CD4-positive, alpha-beta memory T cell (primary cell): ENCODE results near the gene OSGIN1. TPM values are rescaled to one million over a fixed set of nuclear protein-coding genes. Genes with fewer than 3 reads are reported as not detected.

Experiments
- CTCF ChIA-PET: fragments of 350-600 bp; sonication (Branson Sonifier 250); formaldehyde crosslinking; loops from one replicate; lab custom pipeline; 2021; ENCODE audit warnings: inconsistent platforms; ENCODE audit not compliant: partially characterized antibody; lab: Charles Lee
- POLR2A ChIA-PET: fragments of 350-600 bp; sonication (Branson Sonifier 250); formaldehyde crosslinking; loops from one replicate; lab custom pipeline; 2021; ENCODE audit not compliant: partially characterized antibody; lab: Charles Lee
- DNase-seq, 5 donors: peaks; one replicate each; pipeline versions ENCODE4 v3.0.0 to v3.0.0-alpha.2; 2020 to 2022; ENCODE audit warnings: mixed read lengths in 1 of 5
- H3K27ac ChIP-seq: one replicate; pipeline ENCODE4 v1.7.0; 2013; ENCODE audit warnings: low read depth, low read length
- H3K27me3 ChIP-seq: 2 replicates; pipeline ENCODE4 v1.7.0; 2013; ENCODE audit warnings: mild to moderate bottlenecking, low read length, moderate library complexity; ENCODE audit not compliant: insufficient read depth
- H3K36me3 ChIP-seq: 2 replicates; pipeline ENCODE4 v1.7.0; 2013; ENCODE audit warnings: mild to moderate bottlenecking, low read length, moderate library complexity; ENCODE audit not compliant: insufficient read depth
- H3K4me1 ChIP-seq: 2 replicates; pipeline ENCODE4 v1.7.0; 2013; ENCODE audit warnings: mild to moderate bottlenecking, low read length, moderate library complexity; ENCODE audit not compliant: insufficient read depth
- H3K4me3 ChIP-seq, 2 donors: one replicate each; pipeline ENCODE4 v1.7.0; 2013; ENCODE audit warnings: low read length in 2 of 2, mild to moderate bottlenecking in 1 of 2
- H3K9me3 ChIP-seq, 2 donors: one replicate each; pipeline ENCODE4 v1.7.0; 2013; ENCODE audit warnings: low read length in 2 of 2, control low read depth in 1 of 2; ENCODE audit not compliant: control insufficient read depth in 1 of 2
- H3K27ac Mint-ChIP-seq, 7 donors: one replicate each; pipeline ENCODE4 v1.8.0; 2020 to 2021; ENCODE audit warnings: mixed read lengths in 7 of 7, mild to moderate bottlenecking in 6 of 7, inconsistent platforms in 3 of 7, moderate library complexity in 3 of 7
- H3K27me3 Mint-ChIP-seq, 2 donors: one replicate each; pipeline ENCODE4 v1.8.0; 2020 to 2021; ENCODE audit warnings: mixed read lengths in 2 of 2
- H3K36me3 Mint-ChIP-seq, 2 donors: one replicate each; pipeline ENCODE4 v1.8.0; 2020 to 2021; ENCODE audit warnings: mixed read lengths in 2 of 2, inconsistent platforms in 1 of 2, mild to moderate bottlenecking in 1 of 2
- H3K4me1 Mint-ChIP-seq, 4 donors: one replicate each; pipeline ENCODE4 v1.8.0; 2020 to 2021; ENCODE audit warnings: mixed read lengths in 4 of 4, mild to moderate bottlenecking in 1 of 4
- H3K4me3 Mint-ChIP-seq, 8 donors: one replicate each; pipeline ENCODE4 v1.8.0; 2020 to 2021; ENCODE audit warnings: mixed read lengths in 8 of 8, mild to moderate bottlenecking in 7 of 8, moderate library complexity in 6 of 8, inconsistent platforms in 3 of 8
- H3K9me3 Mint-ChIP-seq, 8 donors: one replicate each; pipeline ENCODE4 v1.8.0; 2020 to 2021; ENCODE audit warnings: mixed read lengths in 8 of 8, mild to moderate bottlenecking in 5 of 8, inconsistent platforms in 3 of 8, moderate library complexity in 1 of 8
- intact Hi-C: fragments of 100-400 bp; cut with micrococcal nuclease; formaldehyde crosslinking; loops from one replicate; pipeline ENCODE4 v1.15.1; 2023
- polyA plus RNA-seq, 2 donors: library from polyadenylated mRNA; unstranded; fragments of 300-500 nt; fragmentation: Illumina TruSeq; gene quantifications; one replicate each; pipeline ENCODE4 v1.2.3, GENCODE V29; 2021
- total RNA-seq, 2 experiments: library from RNA; stranded (reverse); gene quantifications; one replicate each; pipeline ENCODE4 v1.2.3, GENCODE V29; 2021

OSGIN1 gene
- total and polyA plus RNA-seq, 4 experiments from 2014 or later: 0.28 to 1.2 (median 1.1) TPM; not detected in 1

GRCh38 chr16:83942815-83943515, 10.1 kb upstream of the OSGIN1 start:
- no peak overlapping the region for H3K27ac ChIP-seq
- H3K36me3 ChIP-seq: no peaks in the 10 kb centered on the region
- Mint-ChIP-seq H3K4me1 (peaks cover 0 to 8% (median 3%) of the 10 kb centered on the region in 4 donors), H3K9me3 (no peaks in the 10 kb centered on the region), H3K36me3 (no peaks in the 10 kb centered on the region), H3K27ac (no peak overlapping the region), H3K27me3 (no peaks in the 10 kb centered on the region), H3K4me3 (no peak overlapping the region)
- no peaks in the 10 kb centered on the region for H3K4me1 ChIP-seq
- CTCF ChIA-PET: no interaction called here
- intact Hi-C loops: no loop called here
- POLR2A ChIA-PET: no interaction called here
- no peak for DNase-seq
- H3K9me3 ChIP-seq: no peaks in the 10 kb centered on the region
- no peaks in the 10 kb centered on the region for H3K27me3 ChIP-seq
- H3K4me3 ChIP-seq: no peak overlapping the region

- no peak overlapping the region for H3K4me3 Mint-ChIP-seq
- H3K27me3 Mint-ChIP-seq: no peaks in the 10 kb centered on the region
- ChIA-PET POLR2A (no interaction called here), CTCF (no interaction called here)
- no peaks in the 10 kb centered on the region for H3K36me3 Mint-ChIP-seq
- DNase-seq: no peak
- Histone ChIP-seq H3K27ac (no peak overlapping the region), H3K4me3 (no peak overlapping the region), H3K9me3 (no peaks in the 10 kb centered on the region), H3K4me1 (no peaks in the 10 kb centered on the region), H3K36me3 (no peaks in the 10 kb centered on the region), H3K27me3 (no peaks in the 10 kb centered on the region)
- intact Hi-C loops: no loop called here
- peaks cover 0 to 8% (median 3%) of the 10 kb centered on the region in 4 donors for H3K4me1 Mint-ChIP-seq
- no peaks in the 10 kb centered on the region for H3K9me3 Mint-ChIP-seq
- no peak overlapping the region for H3K27ac Mint-ChIP-seq
Observed at GRCh38 chr16:83943516-83944050, 9.5 kb upstream of the OSGIN1 start.

- no peaks in the 10 kb centered on the region for H3K36me3 ChIP-seq
- Mint-ChIP-seq H3K4me3 (no peak overlapping the region), H3K27me3 (no peaks in the 10 kb centered on the region), H3K4me1 (no peaks in the 10 kb centered on the region), H3K9me3 (no peaks in the 10 kb centered on the region), H3K36me3 (no peaks in the 10 kb centered on the region), H3K27ac (no peak overlapping the region)
- no peak overlapping the region for H3K4me3 ChIP-seq
- DNase-seq: no peak
- intact Hi-C loops: no loop called here
- H3K4me1 ChIP-seq: no peaks in the 10 kb centered on the region
- POLR2A ChIA-PET: no interaction called here
- no peaks in the 10 kb centered on the region for H3K27me3 ChIP-seq
- CTCF ChIA-PET: no interaction called here
- H3K27ac ChIP-seq: no peak overlapping the region
- H3K9me3 ChIP-seq: no peaks in the 10 kb centered on the region
Observed at GRCh38 chr16:83945587-83945986, 7.5 kb upstream of the OSGIN1 start.

GRCh38 chr16:83946154-83946780, 6.8 kb upstream of the OSGIN1 start:
- no peaks in the 10 kb centered on the region for H3K9me3 Mint-ChIP-seq
- no peaks in the 10 kb centered on the region for H3K27me3 Mint-ChIP-seq
- H3K36me3 Mint-ChIP-seq: no peaks in the 10 kb centered on the region
- H3K4me1 Mint-ChIP-seq: no peaks in the 10 kb centered on the region
- no peaks in the 10 kb centered on the region for H3K4me1 ChIP-seq
- H3K27ac ChIP-seq: no peak overlapping the region
- no peaks in the 10 kb centered on the region for H3K9me3 ChIP-seq
- H3K4me3 ChIP-seq: no peak overlapping the region
- no peaks in the 10 kb centered on the region for H3K36me3 ChIP-seq
- intact Hi-C loops: no loop called here
- H3K4me3 Mint-ChIP-seq: no peak overlapping the region
- no peaks in the 10 kb centered on the region for H3K27me3 ChIP-seq
- ChIA-PET CTCF (interaction anchor here (0.9 kb wide), 1 partner anchor 19 kb away, joined by 3 read pairs; no protein-coding TSS in a partner anchor), POLR2A (no interaction called here)
- no peak for DNase-seq
- no peak overlapping the region for H3K27ac Mint-ChIP-seq

GRCh38 chr16:83946781-83947566, 6.1 kb upstream of the OSGIN1 start:
- no peak overlapping the region for H3K27ac ChIP-seq
- no peak overlapping the region for H3K4me3 ChIP-seq
- H3K36me3 ChIP-seq: no peaks in the 10 kb centered on the region
- Mint-ChIP-seq H3K36me3 (no peaks in the 10 kb centered on the region), H3K9me3 (no peaks in the 10 kb centered on the region), H3K4me3 (no peak overlapping the region), H3K27ac (no peak overlapping the region), H3K4me1 (no peaks in the 10 kb centered on the region), H3K27me3 (no peaks in the 10 kb centered on the region)
- no peaks in the 10 kb centered on the region for H3K27me3 ChIP-seq
- DNase-seq: no peak
- H3K4me1 ChIP-seq: no peaks in the 10 kb centered on the region
- intact Hi-C loops: no loop called here
- ChIA-PET POLR2A (no interaction called here), CTCF (interaction anchor here (0.9 kb wide), 2 partner anchors 20 kb away, joined by 3 to 4 read pairs; no protein-coding TSS in a partner anchor)
- H3K9me3 ChIP-seq: no peaks in the 10 kb centered on the region

- Histone ChIP-seq H3K27me3 (no peaks in the 10 kb centered on the region), H3K36me3 (no peaks in the 10 kb centered on the region), H3K9me3 (no peaks in the 10 kb centered on the region), H3K4me1 (no peaks in the 10 kb centered on the region), H3K4me3 (no peak overlapping the region), H3K27ac (no peak overlapping the region)
- intact Hi-C loops: no loop called here
- Mint-ChIP-seq H3K27me3 (no peaks in the 10 kb centered on the region), H3K9me3 (no peaks in the 10 kb centered on the region), H3K4me1 (no peaks in the 10 kb centered on the region), H3K4me3 (no peak overlapping the region), H3K27ac (no peak overlapping the region), H3K36me3 (no peaks in the 10 kb centered on the region)
- ChIA-PET POLR2A (no interaction called here), CTCF (interaction anchor here (0.9 kb wide), 1 partner anchor 21 kb away, joined by 4 read pairs; no protein-coding TSS in a partner anchor)
- no peak for DNase-seq
Observed at GRCh38 chr16:83947642-83948234, 5.3 kb upstream of the OSGIN1 start.
